A549 (cell line): ENCODE results near the gene SRSF4.

Source experiments
- CBX8 ChIP-seq: fragments of 200-600 bp; sonication (generic); IDR thresholded peaks from 2 replicates; pipeline ENCODE4 v1.6.1; 2016
- EP300 ChIP-seq, 2 experiments: fragments of >200 bp; sonication (Bioruptor Twin); formaldehyde crosslinking; IDR thresholded peaks; 2 replicates in 1 of 2; 3 replicates in 1 of 2; pipeline ENCODE4 v1.6.1; 2016 to 2017
- POLR2A ChIP-seq: IDR thresholded peaks from 2 replicates; pipeline ENCODE4 v1.6.1; 2012; ENCODE audit warnings: mild to moderate bottlenecking, low read length
- SMC3 ChIP-seq: fragments of >200 bp; sonication (Bioruptor Twin); formaldehyde crosslinking; IDR thresholded peaks from 3 replicates; pipeline ENCODE4 v1.6.1; 2018; ENCODE audit warnings: inconsistent platforms
- TP53 ChIP-seq: fragments of 250-450 bp; sonication (Bioruptor Pico); IDR thresholded peaks from 2 replicates; pipeline ENCODE4 v1.5.0; 2021; ENCODE audit warnings: mild to moderate bottlenecking, moderate library complexity
- TF ChIP-seq, protein P1 (sequence below): fragments of >200 bp; sonication (Bioruptor Twin); formaldehyde crosslinking; IDR thresholded peaks from 3 replicates; pipeline ENCODE4 v1.5.1; 2016

DNA sequence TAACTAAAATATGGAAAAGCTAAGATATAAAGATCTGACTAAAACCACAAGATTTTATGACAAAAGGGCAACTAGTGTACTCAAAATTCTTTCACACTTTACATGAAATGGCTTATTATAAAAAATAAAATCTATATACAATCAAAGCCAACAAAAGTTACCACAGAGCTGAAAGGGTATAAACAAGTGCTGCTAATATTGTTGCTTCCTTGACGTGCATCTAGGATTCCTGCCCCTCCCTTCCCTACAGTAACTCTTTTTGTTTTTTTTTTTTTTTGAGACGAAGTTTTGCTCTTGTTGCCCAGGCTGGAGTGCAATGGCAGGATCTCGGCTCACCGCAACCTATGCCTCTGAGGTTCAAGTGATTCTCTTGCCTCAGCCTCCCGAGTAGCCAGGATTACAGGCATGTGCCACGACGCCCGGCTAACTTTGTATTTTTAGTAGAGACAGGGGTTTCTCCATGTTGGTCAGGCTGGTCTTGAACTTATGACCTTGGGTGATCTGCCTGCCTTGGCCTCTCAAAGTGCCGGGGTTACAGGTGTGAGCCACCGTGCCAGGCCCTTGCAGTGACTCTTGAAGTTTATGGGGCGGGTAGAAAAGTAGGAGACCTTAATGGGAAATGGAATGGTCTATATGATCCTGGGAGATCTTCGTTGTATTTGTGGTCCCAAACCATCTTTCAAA lies 4.5 kb downstream of the SRSF4 start:
- TF ChIP-seq EP300 (IDR thresholded peaks at IDR 0.05): no peak
- TF ChIP-seq CBX8: no peak
- TF ChIP-seq, protein P1, sequence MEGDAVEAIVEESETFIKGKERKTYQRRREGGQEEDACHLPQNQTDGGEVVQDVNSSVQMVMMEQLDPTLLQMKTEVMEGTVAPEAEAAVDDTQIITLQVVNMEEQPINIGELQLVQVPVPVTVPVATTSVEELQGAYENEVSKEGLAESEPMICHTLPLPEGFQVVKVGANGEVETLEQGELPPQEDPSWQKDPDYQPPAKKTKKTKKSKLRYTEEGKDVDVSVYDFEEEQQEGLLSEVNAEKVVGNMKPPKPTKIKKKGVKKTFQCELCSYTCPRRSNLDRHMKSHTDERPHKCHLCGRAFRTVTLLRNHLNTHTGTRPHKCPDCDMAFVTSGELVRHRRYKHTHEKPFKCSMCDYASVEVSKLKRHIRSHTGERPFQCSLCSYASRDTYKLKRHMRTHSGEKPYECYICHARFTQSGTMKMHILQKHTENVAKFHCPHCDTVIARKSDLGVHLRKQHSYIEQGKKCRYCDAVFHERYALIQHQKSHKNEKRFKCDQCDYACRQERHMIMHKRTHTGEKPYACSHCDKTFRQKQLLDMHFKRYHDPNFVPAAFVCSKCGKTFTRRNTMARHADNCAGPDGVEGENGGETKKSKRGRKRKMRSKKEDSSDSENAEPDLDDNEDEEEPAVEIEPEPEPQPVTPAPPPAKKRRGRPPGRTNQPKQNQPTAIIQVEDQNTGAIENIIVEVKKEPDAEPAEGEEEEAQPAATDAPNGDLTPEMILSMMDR: no peak
- no peak for TF ChIP-seq POLR2A
- TF ChIP-seq TP53 (CRISPR knock-in tag): no peak
- no peak for TF ChIP-seq SMC3
